Uterus (tissue), 4 donors: Measurements from ENCODE around the gene TEX51. TPM values are rescaled to one million over a fixed set of nuclear protein-coding genes. Genes with fewer than 3 reads are reported as not detected.

Experiments used
- DNase-seq, 2 donors: peaks; one replicate each; pipeline ENCODE4 v3.0.0-alpha.2; 2019 to 2020
- H3K27ac ChIP-seq, 2 donors: fragments of 200-600 bp; sonication (generic); 1 replicate in 1 of 2; 2 replicates in 1 of 2; pipeline ENCODE4 v1.5.1; 2016 to 2018
- H3K27me3 ChIP-seq, 2 donors: fragments of 200-600 bp; sonication (generic); one replicate each; pipeline ENCODE4 v1.5.1; 2018 to 2019; ENCODE audit warnings: control low read depth in 1 of 2
- H3K36me3 ChIP-seq, 2 donors: fragments of 200-600 bp; sonication (generic); one replicate each; pipeline ENCODE4 v1.5.1; 2019; ENCODE audit warnings: control low read depth in 1 of 2
- H3K4me1 ChIP-seq, 2 donors: fragments of 200-600 bp; sonication (generic); one replicate each; pipeline ENCODE4 v1.5.1; 2018 to 2019; ENCODE audit warnings: control low read depth in 1 of 2
- H3K4me3 ChIP-seq, 2 donors: fragments of 200-600 bp; sonication (generic); 1 replicate in 1 of 2; 2 replicates in 1 of 2; pipeline ENCODE4 v1.5.1; 2018 to 2019; ENCODE audit warnings: mild to moderate bottlenecking in 1 of 2
- H3K9me3 ChIP-seq, 2 donors: fragments of 200-600 bp; sonication (generic); one replicate each; pipeline ENCODE4 v1.5.1; 2019; ENCODE audit warnings: control low read depth in 1 of 2
- POLR2A ChIP-seq, 2 donors: fragments of 450-650 bp; IDR thresholded peaks; one replicate each; pipeline ENCODE4 v1.6.1; 2016; ENCODE audit warnings: antibody characterized with exemption in 2 of 2, mild to moderate bottlenecking in 1 of 2, moderate library complexity in 1 of 2
- intact Hi-C: fragments of 100-400 bp; cut with DNase I; formaldehyde crosslinking; loops from one replicate; pipeline ENCODE4 v1.15.1; 2023; ENCODE audit warnings: low total_unique reads
- total RNA-seq, 4 donors: library from RNA; depleted of rRNA in 3 of 4; stranded (reverse); fragments of >200 nt in 3 of 4; gene quantifications; one replicate each; pipeline versions ENCODE4 v1.1.0 to v1.2.4, GENCODE V29; 2014 to 2023
- TF ChIP-seq, protein P1 (sequence below), 4 experiments: fragments of 200-600 bp in 2 of 4; fragments of 450-650 bp in 2 of 4; sonication (generic) in 2 of 4; IDR thresholded peaks; one replicate each; pipeline ENCODE4 v1.5.1; 2016 to 2019; ENCODE audit warnings: antibody characterized with exemption in 4 of 4, mild to moderate bottlenecking in 2 of 4, moderate library complexity in 1 of 4
- donor health status: DM: yes; HTN: yes; CAD: no.

The TEX51 gene
- total RNA-seq, 4 donors from 2014 or later: not detected

DNA sequence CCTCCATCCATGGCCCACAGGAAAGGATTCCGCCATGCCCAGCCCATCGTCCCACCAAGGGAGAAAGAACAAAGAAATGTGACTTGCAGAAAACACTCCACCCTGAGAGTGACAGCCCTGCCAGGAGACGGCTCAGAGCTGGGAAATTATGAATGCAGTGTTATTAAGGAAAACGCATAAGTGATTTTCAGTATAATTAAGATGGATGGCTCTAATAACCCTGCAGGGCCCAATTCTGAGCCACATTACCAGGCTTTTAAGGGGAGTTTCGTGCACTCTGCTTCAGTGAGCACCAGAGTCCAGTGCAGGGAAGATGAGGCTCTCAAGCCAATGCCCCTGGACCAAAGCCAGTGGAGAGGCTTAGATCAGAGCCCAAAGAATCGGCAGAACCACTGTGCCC, 10.6 kb upstream of the TEX51 start:
- no peak for TF ChIP-seq POLR2A (IDR thresholded peaks at IDR 0.05)
- TF ChIP-seq, protein P1, sequence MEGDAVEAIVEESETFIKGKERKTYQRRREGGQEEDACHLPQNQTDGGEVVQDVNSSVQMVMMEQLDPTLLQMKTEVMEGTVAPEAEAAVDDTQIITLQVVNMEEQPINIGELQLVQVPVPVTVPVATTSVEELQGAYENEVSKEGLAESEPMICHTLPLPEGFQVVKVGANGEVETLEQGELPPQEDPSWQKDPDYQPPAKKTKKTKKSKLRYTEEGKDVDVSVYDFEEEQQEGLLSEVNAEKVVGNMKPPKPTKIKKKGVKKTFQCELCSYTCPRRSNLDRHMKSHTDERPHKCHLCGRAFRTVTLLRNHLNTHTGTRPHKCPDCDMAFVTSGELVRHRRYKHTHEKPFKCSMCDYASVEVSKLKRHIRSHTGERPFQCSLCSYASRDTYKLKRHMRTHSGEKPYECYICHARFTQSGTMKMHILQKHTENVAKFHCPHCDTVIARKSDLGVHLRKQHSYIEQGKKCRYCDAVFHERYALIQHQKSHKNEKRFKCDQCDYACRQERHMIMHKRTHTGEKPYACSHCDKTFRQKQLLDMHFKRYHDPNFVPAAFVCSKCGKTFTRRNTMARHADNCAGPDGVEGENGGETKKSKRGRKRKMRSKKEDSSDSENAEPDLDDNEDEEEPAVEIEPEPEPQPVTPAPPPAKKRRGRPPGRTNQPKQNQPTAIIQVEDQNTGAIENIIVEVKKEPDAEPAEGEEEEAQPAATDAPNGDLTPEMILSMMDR (IDR thresholded peaks at IDR 0.05): no peak
- H3K36me3 ChIP-seq: no peaks in the 10 kb centered on the region
- no peaks in the 10 kb centered on the region for H3K9me3 ChIP-seq
- peaks cover 0 to 4% of the 10 kb centered on the region in 2 donors for H3K4me1 ChIP-seq
- DNase-seq: no peak
- intact Hi-C loops: no loop called here
- no peaks in the 10 kb centered on the region for H3K27me3 ChIP-seq
- no peak overlapping the region for H3K4me3 ChIP-seq
- H3K27ac ChIP-seq: no peak overlapping the region

DNA sequence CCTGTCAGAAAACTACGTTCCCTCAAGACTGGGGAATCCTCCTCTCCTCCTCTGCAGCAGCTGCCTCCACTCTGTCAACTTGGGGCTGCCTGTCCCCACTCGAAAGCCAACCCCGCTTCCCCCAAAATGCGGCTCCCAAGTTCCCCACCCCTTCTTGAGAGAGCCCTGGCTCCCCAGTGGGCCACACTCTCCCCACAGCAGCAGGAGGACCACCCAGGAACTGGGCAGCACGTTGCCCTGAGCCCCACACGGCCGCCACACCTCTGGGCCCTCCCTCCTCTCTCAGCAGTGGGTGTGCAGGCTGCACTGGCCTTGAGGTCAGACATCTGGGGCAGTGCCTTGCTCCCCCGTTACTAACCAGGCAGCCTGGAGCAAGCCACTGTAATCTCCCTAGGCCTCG, 9.6 kb upstream of the TEX51 start:
- H3K36me3 ChIP-seq: no peaks in the 10 kb centered on the region
- no peaks in the 10 kb centered on the region for H3K9me3 ChIP-seq
- no peak for DNase-seq
- no peak overlapping the region for H3K4me3 ChIP-seq
- TF ChIP-seq, protein P1 (IDR thresholded peaks at IDR 0.05): no peak
- TF ChIP-seq POLR2A (IDR thresholded peaks at IDR 0.05): no peak
- H3K27ac ChIP-seq: no peak overlapping the region
- intact Hi-C loops: no loop called here
- H3K27me3 ChIP-seq: no peaks in the 10 kb centered on the region
- peaks cover 0 to 4% of the 10 kb centered on the region in 2 donors for H3K4me1 ChIP-seq

DNA sequence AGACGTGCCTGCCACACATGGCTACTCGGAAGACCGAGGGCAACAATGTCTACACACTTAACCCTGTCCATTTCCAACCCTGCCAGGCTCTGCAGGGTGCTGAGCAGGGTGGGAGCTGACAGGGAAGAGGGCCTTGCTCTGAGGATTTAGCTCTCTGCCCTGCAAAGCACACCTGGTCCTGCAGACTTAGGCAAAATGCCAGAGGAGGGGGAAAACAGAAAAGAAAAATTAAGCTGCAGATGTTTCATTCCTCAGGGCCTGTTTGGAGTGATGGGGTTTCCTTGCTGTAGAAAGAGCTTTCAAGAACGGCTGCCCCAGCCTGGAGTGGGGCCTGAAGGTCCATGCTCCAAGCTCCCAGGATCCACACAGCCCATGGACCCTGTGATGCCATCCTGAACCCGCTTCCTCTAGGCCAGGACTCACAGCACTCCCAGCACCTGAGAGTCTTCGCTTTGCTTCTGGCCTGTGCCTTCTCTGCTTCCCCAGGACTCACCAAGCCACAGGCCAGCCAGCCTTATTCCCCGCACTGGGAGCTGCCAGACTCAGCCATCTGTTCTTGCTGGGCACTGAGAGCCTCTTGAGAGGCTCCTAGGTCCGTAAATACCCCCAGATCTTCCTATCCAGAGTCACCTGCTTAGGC, 9.1 kb upstream of the TEX51 start:
- Histone ChIP-seq H3K27me3 (no peaks in the 10 kb centered on the region), H3K36me3 (no peaks in the 10 kb centered on the region), H3K4me1 (peaks cover 0 to 4% of the 10 kb centered on the region in 2 donors), H3K27ac (no peak overlapping the region), H3K4me3 (no peak overlapping the region), H3K9me3 (no peaks in the 10 kb centered on the region)
- TF ChIP-seq, protein P1 (IDR thresholded peaks at IDR 0.05): no peak
- DNase-seq: no peak
- intact Hi-C loops: no loop called here

DNA sequence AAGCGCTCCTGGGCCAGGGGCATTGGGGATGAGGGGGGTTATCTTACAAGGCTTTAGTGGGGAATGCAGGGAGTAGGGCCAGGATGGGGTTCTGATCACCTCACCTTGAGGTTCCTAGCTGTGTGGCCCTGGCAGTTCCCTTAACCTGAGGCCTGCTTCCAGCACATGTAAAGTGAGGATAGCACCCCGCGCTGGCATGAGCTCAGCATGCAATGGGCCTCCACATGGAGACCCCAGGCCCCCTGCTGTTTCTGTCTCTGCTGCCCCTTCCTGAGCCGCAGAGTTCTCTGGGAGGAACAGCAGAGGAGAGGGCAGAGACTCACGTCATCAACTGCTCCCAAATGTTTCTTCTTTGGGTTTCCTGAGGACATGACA, 8.6 kb upstream of the TEX51 start:
- DNase-seq: no peak
- Histone ChIP-seq H3K27ac (no peak overlapping the region), H3K27me3 (no peaks in the 10 kb centered on the region), H3K36me3 (no peaks in the 10 kb centered on the region), H3K4me1 (peaks cover 0 to 4% of the 10 kb centered on the region in 2 donors), H3K4me3 (no peak overlapping the region), H3K9me3 (no peaks in the 10 kb centered on the region)
- intact Hi-C loops: no loop called here
- TF ChIP-seq, protein P1 (IDR thresholded peaks at IDR 0.05): no peak
- TF ChIP-seq POLR2A (IDR thresholded peaks at IDR 0.05): no peak

DNA sequence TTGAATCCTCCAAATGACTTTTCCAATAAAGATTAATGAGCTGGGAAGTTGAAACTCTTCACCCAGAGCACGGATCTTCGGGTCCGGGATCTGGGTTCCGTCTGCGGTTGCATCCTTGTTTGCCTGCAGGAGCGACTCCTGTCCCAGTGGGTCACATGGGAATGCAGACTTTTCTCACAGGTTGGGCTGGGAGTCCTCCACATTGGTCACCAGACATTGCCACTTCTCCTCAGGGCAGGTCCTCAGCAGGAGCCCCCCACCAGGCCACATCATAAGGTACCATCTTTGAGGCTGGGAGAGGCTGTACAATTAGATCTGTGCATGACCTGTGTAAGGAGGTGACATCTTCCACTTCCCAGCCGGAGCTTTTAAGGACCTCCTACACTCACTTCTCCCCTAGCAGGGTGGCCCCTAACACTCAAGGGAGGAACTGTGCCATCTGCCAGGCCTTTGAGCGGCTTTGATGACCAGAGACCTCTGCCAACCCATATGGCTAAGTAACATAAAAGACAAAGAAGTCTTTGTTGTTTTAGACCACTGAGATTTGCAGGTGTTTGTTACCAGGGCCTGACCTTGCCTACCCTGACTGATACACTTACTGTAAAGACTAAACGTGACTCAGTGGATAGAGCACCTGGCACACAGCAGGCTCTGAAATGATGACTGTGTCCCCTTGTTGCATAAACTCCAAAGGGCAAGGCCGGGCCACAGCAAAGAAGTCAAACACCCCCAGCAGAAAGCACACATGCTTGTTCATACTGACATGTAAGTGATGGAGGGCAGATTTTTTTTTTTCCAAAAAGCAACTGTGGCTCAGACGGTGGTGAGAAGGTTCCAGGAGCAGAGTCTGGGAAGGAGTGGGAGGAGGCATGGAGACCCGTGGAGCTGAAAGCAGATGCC, 7.9 kb upstream of the TEX51 start:
- H3K9me3 ChIP-seq: no peaks in the 10 kb centered on the region
- no peaks in the 10 kb centered on the region for H3K27me3 ChIP-seq
- intact Hi-C loops: no loop called here
- peak in 1 of 2 donors; percentile 2 for DNase-seq
- no peaks in the 10 kb centered on the region for H3K36me3 ChIP-seq
- TF ChIP-seq, protein P1 (IDR thresholded peaks at IDR 0.05): no peak
- no peak for TF ChIP-seq POLR2A (IDR thresholded peaks at IDR 0.05)
- no peak overlapping the region for H3K4me3 ChIP-seq
- H3K27ac ChIP-seq: no peak overlapping the region
- no peaks in the 10 kb centered on the region for H3K4me1 ChIP-seq
